AG09319 (cell line): ENCODE measurements around the gene MAFF.
A peak's percentile ranks its signal among the peaks of the same experiment; 100 is the strongest.

ENCODE experiments used
- DNase-seq: peaks from one replicate; pipeline ENCODE4 v3.0.0-alpha.2; 2010; ENCODE audit warnings: low read depth; ENCODE audit errors: extremely low read depth
- TF ChIP-seq, protein P1 (sequence below): IDR thresholded peaks from 2 replicates; pipeline ENCODE4 v1.5.1; 2011; ENCODE audit warnings: low read depth, mild to moderate bottlenecking, inconsistent platforms, low read length, moderate library complexity

Gene MAFF

GRCh38 chr22:38239101-38239761, 37.4 kb downstream of the MAFF start:
- TF ChIP-seq, protein P1, sequence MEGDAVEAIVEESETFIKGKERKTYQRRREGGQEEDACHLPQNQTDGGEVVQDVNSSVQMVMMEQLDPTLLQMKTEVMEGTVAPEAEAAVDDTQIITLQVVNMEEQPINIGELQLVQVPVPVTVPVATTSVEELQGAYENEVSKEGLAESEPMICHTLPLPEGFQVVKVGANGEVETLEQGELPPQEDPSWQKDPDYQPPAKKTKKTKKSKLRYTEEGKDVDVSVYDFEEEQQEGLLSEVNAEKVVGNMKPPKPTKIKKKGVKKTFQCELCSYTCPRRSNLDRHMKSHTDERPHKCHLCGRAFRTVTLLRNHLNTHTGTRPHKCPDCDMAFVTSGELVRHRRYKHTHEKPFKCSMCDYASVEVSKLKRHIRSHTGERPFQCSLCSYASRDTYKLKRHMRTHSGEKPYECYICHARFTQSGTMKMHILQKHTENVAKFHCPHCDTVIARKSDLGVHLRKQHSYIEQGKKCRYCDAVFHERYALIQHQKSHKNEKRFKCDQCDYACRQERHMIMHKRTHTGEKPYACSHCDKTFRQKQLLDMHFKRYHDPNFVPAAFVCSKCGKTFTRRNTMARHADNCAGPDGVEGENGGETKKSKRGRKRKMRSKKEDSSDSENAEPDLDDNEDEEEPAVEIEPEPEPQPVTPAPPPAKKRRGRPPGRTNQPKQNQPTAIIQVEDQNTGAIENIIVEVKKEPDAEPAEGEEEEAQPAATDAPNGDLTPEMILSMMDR: peak; percentile 38
- peak; percentile 79 for DNase-seq

GRCh38 chr22:38240734-38241252, 39.0 kb downstream of the MAFF start:
- TF ChIP-seq, protein P1: no peak
- no peak for DNase-seq

DNA sequence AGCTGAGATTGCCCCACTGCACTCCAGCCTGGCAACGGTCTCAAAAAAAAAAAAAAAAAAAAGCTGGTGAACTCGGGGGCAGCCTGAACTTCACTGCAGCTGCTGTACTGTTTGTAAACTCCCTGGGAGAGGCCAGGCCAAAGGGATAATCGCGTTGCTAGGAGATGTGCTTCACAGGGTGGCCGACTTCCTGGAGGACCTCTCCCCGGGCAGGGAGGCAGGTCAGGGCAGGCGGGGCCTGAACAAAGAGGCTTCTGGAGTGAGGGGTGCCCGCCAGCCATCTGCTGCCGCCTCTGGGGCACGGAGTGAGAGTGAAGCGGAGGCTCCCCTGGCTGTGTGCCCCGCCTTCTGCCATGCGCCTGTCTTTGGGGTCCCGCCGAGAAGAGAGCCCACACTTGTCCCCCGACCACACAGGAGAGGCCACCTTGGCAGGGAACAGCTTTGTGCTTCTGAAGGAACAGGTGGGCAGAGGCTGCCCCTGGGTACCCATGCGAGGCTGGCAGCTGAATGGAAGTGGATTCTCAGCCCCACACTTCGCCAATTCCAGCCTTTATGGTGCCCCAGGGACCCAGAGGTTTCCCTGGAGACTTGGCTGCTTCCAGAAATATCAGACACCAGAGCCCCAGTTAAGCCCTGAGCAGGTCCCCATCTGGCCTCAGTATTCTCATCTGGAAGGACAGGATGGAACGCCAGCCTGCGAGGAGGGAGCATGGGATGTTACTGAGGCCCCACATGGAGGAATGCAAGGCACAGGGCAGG, 41.4 kb downstream of the MAFF start:
- no peak for DNase-seq
- TF ChIP-seq, protein P1: no peak

DNA sequence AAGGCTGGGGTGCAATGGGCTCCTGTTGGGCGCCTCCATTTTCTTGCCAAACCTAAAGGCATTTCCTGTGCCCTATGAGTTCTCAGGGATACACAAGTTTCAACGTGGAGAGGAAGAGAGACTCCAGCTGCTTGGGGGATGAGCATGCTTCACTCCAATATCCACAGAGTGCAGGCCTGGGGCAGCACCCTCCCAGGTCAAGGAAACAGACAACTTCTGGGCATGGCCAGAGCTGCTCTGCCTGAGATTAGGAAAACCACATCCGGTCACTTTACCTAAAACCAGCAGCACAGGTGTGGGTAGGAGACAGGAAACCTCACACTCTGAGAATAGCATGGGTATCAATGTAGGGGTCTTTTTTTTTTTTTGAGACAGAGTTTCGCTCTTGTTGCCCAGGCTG, 42.3 kb downstream of the MAFF start:
- TF ChIP-seq, protein P1: no peak

DNA sequence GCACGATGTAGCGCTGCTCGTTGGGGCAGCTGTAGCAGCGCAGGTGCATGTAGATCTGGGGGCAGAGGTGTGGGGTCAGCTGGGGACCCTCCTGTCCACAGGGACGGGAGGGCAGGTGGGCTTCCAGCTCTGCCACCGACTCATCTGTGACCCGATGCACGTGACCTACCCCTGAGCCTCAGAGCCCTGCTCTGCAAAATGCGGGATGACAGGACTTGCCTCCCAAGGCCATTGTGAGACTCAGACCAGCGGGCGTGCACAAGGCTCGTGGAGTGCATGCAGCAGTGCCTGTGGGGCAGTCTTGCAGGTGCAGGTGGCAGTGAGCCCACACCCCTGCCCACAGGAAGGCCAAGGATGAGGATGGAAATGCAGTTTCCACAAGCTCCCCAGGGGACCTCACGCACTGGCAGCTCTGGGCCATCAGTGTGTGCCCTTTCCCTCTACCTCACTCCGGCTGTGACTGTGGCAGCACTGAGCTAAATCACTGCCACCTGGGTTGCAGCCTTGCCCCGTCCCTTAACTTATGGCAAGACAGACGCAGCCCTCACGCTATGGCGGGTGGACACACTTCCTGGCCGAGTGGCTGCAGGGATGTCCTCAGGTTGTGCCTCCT, 44.4 kb downstream of the MAFF start:
- TF ChIP-seq, protein P1: no peak
- DNase-seq: no peak

More for the DNA sequence above, 42.3 kb downstream of the MAFF start:
- DNase-seq: no peak

DNA sequence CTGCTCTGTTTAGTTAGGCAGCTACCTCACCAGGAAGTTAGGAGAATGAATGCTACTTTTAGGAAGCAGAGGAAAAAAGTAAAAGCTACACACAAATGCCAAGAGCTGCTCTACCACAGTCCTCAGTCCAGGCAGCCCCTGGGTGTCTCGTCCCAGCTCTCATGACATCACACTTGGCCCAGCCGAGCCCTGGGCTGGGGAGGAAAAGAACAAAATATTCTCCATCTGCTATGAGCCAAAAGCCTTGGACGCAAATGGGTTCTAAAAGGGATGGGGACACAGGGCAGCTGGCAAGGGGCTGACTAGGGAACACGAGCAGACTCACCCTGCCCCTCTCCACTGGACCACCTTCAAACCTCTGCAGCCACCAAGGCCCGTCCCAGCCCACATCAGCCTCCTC, 44.9 kb downstream of the MAFF start:
- TF ChIP-seq, protein P1: no peak
- DNase-seq: no peak

- no peak for DNase-seq
- TF ChIP-seq, protein P1: no peak
Observed at GRCh38 chr22:38247713-38248112, 45.9 kb downstream of the MAFF start.
